Left hindlimb (tissue), 1 donor: ENCODE data around the gene ANKRD29.
"Not testable (repeated sequence)": the region's sequence is repeated elsewhere in the genome, so short reads cannot be mapped to it uniquely, and the experiment has no call there.

Experiments used
- DNase-seq: peaks from one replicate; pipeline ENCODE4 v3.0.0-alpha.2; 2018

ANKRD29 gene

DNA sequence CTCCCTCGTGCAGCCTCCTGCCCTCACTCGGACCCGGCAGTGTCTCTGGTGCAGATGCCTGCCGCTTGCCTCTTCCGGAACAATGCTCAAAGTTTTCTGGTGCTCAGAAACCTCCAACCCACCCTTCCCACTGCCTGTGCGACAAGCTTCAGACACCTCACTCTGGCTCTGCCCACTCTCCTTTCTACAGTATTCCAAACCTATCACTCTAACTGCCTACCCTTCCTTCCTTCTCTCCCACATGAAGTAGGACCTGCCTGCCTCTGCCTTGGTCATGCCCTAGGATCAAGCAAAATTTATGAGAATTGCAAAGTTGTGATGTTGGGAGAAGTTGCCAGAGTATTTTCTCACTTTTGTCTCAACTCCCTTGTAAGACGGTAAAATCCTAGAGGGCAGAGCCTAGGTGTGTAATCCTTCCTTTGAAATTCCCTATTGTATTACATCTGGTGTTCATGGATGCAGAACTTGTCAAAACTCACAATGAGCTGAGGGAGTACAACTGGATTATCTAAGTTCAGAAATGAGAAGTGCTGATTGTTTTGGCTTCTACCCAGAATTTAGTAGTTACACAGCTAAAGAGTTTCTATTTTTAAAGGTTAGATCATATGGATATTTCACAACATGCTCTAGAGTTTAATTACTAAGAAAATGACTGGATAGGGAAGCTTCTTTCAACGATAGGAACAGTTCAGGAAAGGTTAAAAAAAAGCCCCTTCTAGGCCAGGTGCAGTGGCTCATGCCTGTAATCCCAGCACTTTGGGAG lies 83.6 kb downstream of the ANKRD29 start:
- DNase-seq = no peak

DNA sequence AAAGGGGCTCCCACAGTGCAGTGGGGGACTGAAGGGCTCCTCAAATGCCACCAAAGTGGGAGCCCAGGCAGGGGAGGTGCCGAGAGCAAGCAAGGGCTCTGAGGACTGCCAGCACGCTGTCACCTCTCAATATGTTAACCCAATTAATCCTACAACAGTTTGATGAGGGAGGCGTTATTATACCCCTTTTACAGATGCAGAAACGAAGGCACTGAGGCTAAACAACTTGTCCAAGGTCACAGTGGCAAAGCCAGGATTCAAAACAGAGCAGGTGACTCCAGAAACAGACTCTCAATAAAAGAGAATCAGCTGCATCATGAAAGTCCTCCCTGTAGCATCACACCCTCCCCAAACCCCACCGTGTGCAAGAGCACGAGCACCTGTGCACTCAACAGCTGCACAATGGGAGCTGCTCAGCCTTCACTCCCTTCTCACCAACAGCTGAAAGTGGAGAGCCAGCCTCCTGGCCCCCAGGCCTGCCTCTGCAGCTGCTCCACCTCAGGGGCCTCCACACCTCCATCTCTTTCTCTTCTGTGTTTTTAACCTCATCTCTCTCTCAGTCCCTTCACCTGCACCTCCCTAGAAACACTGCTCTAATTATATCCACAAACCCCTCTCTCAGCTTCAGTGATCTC lies 84.5 kb downstream of the ANKRD29 start:
- no peak for DNase-seq

DNA sequence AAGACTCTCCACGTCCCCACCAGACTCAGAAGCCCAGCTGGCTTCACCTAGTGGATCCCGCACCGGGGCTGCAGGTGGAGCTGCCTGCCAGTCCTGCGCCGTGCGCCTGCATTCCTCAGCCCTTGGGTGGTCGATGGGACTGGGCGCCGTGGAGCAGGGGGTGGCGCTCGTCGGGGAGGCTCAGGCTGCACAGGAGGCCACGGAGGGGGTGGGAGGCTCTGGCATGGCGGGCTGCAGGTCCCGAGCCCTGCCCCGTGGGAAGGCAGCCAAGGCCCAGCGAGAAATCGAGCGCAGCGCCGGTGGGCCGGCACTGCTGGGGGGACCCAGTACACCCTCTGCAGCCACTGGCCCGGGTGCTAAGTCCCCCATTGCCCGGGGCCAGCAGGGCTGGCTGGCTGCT lies 85.2 kb downstream of the ANKRD29 start:
- not testable (repeated sequence) for DNase-seq

DNA sequence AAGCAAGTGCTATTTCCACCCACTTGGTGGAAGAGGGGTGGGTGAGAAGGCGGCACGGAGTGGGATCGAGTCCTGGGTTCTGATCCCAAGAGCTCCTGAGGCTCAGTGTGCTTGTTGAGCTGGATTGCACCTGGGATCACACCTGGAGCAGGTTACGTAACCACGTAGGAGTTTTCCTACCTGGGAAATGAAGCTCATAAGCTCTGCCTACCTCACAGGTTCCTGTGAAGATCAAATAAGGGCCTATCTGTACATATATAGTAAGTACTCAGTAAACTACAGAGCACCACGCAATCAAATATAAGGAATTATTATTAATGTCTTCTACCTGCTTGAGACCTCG lies 87.4 kb downstream of the ANKRD29 start:
- DNase-seq = no peak

DNA sequence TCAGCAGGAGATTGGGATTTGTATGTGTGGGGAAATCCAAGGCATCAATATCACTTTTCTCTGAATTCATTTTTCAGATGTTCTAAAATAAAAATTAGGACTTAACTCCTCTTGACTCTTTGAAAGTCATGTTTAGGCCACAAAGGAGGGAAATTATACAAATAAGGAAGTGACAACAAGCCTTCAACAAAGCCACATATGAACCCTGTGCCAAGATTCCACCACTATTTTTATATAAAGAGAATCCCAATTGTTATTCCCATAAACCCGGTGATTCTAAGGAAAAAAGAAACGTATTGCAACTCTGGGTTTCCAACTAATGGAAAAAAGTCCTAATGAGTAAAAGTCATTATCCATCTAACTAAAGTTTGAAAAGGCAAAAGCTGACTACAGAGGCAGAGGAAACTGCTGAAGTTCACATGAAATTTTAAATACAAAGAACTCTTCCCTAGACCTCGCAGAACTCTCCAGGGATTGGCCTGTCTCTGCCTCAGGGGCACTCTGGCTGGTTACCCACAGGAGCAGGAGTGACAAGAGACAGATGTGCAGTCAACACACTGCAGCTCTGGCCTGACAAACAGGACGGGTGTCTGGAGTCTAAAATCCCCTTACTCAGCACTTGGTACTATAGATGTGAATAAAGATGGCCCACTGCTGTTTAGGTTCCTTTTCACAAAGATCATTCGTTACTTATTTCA lies 88.0 kb downstream of the ANKRD29 start:
- DNase-seq = no peak

DNA sequence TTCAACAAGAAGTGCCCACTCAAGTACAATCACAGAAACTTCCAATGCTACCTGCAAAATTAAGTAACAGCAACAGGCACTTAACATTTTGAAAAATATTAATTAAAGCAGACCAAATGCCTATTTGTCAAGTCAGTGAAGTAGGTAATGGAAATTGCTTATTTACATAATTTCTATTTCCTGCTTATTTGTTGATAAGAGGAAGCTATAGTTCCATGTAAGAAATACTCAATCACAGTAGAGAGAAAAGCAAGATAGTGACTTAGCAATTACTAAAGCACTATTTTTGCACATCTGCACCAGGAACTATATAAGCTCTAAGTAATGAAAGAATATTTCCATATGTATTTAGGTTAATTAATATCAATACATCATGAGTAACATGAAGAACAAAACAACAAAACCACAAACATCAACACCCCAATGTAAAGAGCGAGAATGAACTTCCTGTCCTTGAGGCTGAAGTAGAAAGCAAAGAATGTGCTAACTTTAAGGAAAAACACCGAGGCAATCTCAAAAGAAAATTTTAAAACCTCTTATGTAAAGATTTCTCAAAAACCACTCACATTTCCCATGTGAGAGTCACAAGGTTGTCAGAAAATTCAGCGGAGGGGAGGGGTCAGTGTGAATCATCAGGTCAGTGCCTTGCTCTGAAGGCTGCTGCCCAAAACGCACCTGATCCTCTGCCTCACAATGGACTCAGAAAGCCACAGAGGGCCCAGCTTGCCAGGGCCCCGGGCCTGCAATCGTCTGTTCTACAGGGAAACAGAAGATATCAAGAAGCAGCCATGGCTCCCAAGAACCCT lies 88.9 kb downstream of the ANKRD29 start:
- no peak for DNase-seq

DNA sequence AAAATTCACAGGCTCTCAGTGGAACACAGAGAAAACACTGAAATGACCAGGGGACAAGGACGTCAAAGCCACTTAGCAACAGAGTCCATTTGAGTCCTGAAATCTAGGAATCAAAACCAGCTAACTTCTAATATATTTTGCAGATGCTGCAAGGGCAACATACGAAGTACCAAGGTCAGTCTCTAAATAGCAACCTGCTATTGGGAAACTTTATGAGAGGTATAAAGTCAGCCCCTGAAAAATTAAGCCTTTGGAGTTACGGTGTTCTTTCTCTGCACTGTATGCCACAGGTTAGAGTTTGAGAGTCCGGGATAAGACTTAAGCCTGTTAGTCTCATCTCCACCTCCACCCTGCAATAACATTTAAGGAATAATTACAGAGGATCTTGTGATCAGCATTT lies 89.7 kb downstream of the ANKRD29 start:
- no peak for DNase-seq

DNA sequence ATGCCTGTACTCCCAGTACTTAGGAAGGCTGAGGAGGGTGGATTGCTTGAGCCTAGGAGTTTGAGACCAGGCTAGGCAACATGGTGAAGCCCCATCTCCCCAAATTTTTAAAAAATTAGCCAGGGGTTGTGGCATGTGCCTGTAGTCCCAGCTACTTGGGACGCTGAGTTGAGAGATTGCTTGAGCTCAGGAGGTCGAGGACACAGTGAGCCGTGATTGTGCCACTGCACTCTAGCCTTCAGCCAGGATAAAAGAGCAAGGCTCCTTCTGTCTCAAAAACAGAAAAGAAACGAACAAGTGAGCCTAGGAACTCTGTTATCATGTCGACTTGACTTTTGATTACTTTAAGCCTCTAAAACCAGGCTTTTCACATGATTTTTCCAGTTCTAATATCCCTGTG lies 90.1 kb downstream of the ANKRD29 start:
- no peak for DNase-seq

DNA sequence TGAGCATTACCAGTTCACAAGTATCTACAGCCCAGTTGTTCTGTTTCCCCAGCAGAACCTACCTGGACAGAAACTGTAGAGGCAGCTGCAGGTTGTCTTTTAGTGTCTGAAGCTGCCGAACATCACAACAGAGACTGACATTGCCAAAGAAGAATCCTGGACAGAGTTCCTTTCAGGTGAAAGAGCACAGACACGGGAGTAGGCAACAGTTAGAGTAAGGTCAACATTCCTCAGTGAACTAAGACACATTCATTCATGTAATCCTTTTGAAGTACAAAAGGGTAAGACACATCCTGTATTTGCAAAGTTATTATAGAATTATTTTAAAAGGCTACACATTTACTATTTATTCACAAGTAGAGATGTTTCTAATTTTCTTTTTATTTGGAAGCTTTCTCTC lies 90.7 kb downstream of the ANKRD29 start:
- no peak for DNase-seq

DNA sequence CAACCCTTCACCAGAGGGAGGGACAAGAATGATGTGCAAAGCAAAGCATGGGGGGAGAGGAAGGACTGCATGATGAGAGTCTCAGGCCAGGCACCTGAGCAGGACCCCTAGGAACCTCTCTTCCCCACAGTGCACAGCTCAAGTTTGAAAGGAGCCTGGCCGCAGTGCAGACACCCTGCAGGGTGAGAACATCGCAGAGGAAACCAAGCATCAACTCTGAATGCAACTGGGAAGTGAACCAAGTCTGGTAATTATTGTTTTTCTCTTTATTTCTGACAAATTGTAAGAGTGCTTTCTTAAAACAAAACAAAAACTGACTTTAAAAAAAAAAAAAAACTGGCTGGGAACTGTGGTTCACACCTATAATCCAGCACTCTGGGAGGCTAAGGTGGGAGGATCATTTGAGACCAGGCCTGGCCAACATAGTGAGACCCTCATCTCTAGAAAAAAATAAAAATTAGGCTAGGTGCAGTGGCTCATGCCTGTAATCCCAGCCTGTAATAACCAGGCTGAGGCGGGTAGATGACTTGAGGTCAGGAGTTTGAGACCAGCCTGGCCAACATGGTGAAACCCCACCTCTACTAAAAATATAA lies 91.7 kb downstream of the ANKRD29 start:
- no peak for DNase-seq

DNA sequence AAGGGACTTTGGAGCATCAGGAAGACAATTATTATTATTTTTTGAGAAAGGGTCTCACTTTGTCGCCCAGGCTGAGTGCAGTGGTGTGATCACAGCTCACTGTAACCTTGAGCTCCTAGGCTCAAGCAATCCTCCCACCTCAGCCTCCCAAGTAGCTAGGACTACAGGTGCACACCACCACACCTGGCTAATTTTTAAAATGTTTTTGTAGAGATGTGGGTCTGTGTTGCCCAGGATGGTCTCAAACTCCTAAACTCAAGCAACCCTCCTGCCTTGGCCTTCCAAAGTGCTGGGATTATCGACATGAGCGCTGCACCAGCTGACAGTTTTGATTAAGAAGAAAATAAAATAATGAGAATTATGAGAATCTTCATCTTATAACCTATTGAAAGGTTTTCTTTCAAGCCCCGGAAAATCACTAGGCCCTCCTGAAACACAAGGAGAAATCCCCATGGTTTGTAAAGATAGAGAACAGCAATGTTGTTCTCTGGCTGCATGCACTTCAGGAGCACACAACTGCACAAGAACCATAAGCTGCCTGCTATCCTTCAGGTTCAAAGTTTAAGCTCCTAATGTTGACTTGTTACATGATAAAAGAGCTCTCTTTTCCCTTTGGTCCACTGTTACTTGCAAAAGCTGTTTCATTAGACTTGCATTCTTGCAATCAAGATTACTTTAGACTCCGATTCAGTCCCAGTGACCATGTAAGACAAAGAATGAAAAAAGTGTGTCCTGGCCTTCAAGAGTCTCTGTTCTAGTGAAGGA lies 93.2 kb downstream of the ANKRD29 start:
- DNase-seq = no peak

DNA sequence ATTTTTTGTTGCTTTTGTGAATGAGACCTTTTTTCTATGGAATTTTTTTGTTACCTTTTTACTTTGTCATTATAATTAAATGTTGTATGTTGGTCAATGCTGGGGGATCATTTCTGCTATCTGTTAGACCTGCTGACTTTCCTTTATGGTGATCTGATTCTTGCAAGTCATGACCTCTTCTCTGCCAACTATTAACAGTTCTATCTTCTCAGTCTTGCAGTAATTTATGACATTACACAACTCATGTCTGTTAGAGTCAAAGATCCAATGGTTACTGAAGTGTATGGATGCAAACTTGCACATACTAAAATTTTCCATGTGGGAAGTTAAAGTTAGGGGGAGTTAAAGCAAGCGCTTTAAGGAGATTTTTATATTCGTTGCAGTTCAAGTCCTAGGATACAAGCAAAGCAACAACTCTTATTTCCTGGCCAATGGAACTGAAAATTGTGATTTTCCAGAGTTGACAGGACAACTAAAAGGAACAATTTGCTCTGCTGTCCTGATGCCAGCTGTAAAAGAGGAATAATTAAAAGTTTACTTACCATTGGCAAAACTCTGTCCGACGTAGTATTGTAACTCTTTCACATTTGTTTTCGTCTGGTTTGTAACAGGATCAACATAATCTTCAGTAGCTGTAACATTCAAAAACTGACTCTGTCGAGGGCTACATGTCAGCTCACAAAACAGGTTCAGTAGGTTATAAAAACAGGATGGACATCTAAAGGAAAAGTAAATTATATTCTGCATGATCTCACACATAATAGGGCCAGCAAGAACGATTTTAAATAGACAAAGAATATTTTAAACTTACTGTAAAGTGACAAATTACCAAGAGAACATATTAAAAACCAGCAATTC lies 94.2 kb downstream of the ANKRD29 start:
- no peak for DNase-seq

DNA sequence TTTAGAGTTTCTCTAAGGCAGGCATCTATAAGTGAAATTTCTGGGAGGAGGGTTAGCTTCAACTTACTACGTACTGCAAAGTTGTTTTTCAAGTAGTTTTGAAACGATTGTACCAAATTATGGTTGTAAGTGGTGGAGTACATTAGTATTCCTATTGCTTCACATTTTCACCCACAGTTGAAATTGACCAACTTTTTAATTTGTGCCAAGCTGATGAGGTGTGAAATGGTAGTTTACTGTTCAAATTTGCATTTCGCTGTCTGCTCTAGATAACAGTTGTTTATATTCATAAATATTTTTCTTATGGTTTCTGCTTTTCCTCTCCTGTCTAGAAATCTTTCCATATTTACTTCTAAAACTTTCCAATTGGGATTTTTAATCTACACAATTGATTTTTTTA lies 95.0 kb downstream of the ANKRD29 start:
- DNase-seq = no peak

DNA sequence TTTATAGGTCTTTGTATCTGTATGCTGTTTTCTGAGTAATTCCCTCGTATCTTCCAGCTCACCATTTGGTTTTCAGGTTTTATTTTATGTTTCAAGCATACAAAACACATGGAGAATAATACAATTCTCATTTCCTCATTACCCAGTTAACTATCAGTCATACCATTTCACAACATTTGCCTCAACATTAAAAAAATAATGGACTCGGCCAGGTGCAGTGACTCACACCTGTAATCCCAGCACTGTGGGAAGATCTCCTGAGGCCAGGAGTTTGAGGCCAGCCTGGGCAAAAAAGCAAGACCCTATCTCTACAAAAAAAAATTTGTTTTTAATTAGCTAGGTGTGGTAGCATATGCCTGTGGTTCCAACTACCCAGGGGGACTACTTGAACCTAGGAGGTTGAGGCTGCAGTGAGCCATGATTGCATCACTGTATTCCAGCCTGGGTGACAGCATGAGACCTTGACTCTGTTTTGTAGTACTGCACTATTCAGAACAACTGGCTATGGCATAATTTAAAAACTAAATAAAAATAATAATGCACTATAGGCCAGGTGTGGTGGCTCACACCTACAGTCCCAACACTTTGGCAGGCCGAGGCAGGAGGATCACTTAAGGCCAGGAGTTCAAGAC lies 96.7 kb downstream of the ANKRD29 start:
- no peak for DNase-seq

DNA sequence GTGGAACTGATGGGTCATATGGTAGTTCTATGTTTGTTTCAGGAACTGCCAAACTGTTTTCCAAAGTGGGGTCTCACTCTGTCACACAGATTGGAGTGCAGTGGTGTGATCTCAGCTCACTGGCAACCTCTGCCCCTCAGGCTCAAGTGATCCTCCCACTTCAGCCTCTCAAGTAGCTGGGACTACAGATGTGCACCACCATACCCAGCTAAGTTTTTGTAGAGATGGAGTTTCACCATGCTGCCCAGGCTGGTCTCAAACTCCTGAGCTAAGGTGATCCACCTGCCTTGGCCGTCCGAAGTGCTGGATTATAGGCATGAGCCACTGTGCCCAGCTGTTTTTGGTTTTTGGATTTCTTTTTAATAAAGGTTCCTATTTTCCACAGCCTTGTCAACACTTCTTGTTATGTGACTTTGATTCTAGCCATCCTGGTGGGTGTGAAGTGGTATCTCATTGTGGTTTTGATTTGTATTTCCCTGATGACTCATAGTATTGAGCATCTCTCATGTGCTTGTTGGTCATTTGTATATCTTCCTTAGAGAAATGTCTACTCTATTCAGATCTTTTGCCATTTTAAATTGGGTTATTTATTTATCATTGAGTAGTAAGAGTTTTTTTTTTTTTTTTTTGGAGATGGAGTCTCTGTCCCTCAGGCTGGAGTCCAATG lies 99.2 kb downstream of the ANKRD29 start:
- DNase-seq = no peak

DNA sequence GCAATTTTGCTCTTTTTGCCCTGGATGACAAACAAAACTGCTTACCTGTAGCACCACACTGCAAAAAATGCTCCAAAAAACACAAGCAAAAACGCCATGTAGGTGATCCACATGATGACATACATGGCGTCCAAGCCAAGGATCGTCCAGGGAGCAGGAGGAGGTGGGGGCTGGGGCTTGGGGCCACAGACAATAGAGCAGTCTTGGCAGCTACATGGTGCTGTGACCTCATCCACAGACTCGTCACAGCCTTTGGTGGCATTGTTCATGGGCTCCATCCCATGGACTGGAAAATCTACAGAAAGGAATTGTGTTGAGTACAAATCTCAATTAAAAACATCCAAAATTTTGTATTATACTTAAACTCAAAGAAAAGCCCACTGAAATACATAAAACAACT lies 102.5 kb downstream of the ANKRD29 start:
- no peak for DNase-seq

DNA sequence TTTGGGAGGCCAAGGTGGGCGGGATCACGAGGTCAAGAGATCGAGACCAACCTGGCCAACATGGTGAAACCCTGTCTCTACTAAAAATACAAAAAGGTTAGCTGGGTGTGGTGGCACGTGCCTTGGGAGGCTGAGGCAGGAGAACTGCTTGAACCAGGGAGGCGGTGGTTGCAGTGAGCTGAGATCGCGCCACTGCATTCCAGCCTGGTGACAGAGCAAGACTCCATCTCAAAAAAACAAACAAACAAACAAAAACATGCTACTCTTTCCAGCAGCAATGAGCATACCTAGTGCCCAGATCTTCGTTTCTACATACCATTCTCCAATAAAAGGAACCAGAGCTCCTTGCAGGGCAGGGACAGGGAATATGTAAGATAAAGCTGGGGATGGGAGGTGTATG lies 105.2 kb downstream of the ANKRD29 start:
- DNase-seq = not testable (repeated sequence)

DNA sequence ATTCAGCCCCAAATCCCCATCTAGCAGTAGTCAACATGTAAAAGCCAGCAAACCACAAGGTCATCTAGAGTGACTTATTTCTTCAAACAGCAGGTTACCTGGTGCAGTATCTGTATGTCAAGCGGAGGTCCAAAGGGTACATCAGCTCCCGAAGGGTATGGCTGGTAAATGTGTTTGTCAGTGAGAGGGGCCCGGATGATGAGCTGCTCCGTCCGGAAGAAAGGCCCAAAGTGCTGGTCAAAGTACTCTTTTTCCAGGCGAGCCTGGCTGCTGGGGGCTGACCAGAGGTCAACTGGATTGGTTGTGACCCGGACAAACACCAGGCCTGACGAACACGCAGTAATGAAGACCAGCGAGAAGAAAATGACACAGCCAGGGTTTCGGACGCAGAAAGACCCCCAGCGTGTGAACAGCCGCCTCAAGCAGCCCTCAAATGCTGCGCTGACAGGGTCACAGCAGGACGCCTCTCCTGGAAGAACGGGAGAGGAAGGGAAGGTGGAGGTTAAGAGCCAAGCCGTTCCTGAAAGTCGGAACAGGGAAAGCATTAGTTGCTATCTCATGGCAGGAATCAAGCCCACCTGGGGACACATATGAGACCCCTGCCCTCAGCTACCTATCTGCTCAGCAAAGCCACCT lies 106.4 kb downstream of the ANKRD29 start:
- no peak for DNase-seq

DNA sequence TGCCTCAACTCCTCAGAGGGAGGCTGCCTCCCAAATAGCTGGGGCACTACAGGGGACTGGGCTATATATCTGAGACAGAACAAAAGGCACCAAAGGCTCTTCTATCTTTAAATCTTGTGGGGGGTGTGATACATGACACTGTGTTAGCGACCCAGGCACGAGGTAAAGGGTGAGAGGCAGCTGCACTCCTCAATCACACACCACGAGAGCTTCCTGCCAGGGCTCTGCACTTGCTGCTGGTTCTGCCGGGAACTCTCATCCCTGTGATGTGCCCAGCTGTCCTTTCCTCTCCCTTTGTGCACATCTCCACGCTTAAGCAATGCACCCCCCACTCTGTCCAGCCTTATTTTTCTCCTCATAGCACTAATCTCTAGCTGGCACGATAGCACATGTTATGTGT lies 108.8 kb downstream of the ANKRD29 start:
- no peak for DNase-seq

DNA sequence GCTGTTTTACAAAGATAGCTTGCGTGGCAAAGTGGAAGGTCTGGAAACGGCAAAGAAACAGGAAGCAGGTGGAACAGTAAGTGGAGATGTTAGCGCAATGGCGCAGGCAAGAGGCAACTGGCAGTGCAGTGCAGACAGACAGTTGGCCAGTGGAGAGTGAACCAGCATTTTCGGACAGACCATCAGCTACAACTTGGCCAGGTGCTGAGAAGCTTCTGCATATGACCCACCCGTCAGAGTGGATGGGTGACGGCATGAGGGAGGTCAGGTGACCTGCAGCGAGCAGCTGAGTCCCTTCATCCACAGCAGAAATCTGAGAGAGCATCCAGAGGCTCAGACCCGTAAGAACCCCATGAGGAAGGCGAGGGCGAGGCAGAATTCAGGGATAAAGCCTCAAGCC lies 110.2 kb downstream of the ANKRD29 start:
- no peak for DNase-seq
